Hematopoietic multipotent progenitor cell treated with erythropoietin and hydrocortisone succinate and interleukin-3 and kit ligand, for 6 days (in vitro differentiated cells): ENCODE data around the gene CDH8.
A peak's percentile ranks its signal among the peaks of the same experiment; 100 is the strongest.

Source experiments
- DNase-seq: peaks from one replicate; pipeline ENCODE4 v3.0.0-alpha.2; 2015

CDH8 gene, protein sequence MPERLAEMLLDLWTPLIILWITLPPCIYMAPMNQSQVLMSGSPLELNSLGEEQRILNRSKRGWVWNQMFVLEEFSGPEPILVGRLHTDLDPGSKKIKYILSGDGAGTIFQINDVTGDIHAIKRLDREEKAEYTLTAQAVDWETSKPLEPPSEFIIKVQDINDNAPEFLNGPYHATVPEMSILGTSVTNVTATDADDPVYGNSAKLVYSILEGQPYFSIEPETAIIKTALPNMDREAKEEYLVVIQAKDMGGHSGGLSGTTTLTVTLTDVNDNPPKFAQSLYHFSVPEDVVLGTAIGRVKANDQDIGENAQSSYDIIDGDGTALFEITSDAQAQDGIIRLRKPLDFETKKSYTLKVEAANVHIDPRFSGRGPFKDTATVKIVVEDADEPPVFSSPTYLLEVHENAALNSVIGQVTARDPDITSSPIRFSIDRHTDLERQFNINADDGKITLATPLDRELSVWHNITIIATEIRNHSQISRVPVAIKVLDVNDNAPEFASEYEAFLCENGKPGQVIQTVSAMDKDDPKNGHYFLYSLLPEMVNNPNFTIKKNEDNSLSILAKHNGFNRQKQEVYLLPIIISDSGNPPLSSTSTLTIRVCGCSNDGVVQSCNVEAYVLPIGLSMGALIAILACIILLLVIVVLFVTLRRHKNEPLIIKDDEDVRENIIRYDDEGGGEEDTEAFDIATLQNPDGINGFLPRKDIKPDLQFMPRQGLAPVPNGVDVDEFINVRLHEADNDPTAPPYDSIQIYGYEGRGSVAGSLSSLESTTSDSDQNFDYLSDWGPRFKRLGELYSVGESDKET

DNA sequence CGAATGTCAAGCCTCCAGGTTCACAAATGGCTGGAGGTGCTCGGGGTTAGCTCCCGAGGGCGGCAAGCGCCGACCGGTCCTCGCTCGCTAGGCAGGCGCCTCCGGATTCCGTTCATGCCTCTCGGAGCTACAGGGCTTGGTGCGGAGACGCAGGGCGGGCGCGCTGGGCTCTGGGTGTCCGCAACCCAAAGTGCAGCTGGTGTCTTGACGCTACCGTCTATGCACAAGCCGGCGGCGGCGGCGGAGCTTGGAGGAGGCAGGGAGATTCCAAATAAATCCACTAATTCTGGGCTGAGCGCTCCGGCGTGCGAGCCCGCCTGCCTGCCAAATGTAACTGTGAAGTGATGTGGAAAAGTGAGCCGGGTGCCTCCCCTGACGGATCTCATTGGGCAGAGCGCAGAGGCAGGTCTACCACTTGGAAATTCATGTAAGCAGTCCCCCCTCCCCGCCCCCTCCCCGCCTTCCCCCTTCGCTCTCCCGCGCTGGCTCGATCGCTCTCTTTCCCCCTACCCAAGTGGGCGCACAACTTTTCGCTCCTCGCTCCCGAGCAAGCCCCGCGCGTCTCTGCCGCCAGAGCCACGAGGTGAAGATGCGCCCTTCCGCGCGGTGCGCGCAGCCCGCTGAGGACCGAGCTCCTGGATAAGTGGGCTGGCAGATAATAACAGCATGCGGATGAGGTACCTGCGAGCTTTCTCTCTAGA is at the start of gene CDH8:
TSS of gene CDH8 (minus strand) at position 338 of the 701 bp plus-strand sequence. CDS start 15,035 bp downstream, outside the sequence.
- DNase-seq = no peak

DNA sequence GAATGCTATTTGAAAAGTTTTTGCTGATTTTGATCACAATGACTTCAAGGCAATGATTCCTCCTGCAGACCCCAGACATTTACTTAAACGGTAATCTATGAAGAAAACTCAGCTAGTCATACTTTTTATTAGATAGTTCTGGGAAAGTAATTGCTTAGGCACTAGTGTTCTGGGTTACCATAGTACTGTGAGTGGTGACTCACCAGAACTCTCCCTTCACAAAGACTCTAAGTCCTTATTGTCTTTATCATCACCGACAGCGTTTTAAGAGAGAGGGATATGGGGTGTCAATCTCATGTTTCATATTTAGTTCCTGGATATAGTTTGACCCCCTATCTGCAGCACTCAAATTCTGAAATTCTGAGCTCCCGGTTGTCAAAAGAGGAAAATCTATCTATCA is 43.0 kb upstream of the CDH8 start:
- no peak for DNase-seq

DNA sequence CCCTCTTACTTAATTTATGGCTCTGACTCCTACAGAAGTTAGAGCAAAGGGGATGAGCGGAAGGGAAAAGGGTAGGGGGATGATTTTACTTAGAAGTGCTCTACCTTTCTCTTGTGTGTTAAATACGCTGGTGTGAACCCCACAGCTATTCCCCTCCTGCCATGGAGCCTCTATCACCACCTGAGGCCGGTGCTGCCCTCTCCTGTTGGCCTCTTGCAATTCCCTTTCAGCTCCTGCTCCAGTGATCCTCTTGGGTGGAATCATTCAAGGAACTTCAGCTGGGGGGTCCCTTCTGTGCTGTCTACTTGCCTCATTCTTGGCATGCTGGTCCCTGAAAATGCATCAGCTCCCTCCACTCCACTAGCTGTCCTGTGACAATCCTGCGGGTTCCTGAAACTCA is 41.8 kb upstream of the CDH8 start:
- DNase-seq = peak; percentile 5

DNA sequence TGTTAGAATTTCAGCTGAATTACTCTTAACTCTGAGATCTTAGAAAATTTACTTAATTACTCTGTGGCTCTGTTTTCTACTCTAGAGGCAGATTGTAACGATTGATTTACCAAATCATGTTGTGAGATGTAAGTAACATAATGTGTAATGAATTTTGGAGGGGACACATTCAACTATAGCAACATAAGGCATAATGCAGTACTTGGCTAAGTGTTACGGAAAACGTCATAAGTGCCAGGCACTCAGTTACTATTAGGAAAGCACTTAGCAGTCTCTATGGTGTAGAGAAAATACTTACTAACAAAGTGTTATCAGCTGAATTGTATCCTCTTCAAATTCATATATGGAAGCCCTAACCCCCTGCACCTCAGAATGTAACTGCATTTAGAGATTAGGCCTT is 40.6 kb upstream of the CDH8 start:
- DNase-seq = no peak

DNA sequence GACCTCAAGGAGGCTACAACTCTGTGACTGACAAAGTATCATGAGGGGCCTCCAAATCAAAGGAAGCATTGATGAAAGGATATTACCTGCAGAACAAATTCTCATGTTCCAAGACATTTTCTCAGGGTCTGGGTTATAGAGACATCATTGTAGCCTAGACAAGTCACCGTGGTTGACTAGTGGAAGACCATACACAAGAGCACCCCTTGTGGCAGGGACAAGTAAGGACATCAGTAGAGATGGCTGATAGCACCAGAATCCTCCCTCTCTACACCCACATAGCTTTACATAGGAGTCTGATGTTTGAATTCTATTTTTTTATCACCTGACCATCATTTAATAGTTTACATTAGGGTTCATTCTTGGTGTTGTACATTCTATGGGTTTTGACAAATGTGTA is 32.5 kb upstream of the CDH8 start:
- peak; percentile 51 for DNase-seq

DNA sequence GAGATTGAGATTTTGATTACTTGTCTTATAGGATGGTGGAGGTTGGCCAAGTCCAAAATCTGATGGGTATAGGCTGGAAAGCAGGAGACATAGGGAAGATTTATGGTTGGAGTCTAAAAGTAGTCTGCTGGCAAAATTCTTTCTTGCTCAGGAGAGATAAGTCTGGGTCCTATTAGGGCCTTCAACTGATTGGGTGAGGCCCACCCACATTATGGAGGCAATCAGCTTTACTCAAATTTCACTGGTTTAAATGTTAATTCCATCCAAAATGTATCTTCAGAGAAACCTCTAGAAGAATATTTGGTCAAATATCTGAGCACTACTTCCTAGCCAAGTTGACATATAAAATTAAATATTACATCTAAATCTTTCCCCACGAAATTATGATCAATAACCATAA is 31.7 kb upstream of the CDH8 start:
- DNase-seq = no peak

DNA sequence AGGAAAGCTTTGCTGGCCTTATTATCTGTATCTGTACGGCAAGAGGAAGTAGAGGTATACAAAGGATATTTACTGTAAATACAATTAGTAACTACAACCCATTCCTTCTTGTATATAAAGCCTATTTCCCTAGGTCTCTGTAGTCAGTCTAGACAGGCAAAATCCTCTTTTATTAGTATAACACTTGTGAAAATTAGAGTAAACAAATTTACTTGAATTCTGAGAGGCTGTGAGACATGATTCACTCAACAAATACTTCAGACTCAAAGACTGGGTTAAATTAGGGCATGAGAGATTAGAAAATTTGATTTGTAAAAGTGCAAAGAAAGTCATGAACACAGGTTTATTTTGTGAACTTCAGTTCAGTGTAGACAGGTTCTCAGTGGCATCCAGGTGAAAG is 30.9 kb upstream of the CDH8 start:
- DNase-seq = no peak

DNA sequence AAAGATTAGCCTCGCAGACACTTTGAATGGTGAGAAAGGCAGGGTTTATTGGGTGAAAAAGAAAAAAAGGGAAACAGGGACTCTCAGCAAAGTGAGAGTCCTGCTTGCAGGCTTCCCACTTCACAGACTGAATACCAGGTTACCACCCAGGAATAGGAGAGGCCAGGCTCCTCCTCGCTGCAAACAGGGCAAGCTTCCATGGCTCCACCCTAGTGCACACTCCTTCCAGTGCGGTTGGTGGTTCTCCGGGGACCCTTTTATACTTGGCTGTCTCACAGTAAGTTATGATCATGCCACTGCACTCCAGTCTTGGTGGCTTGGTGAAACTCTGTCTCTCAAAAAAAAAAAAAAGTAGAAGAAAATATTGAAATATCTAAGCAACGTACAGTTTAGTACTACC is 30.5 kb upstream of the CDH8 start:
- DNase-seq = no peak

DNA sequence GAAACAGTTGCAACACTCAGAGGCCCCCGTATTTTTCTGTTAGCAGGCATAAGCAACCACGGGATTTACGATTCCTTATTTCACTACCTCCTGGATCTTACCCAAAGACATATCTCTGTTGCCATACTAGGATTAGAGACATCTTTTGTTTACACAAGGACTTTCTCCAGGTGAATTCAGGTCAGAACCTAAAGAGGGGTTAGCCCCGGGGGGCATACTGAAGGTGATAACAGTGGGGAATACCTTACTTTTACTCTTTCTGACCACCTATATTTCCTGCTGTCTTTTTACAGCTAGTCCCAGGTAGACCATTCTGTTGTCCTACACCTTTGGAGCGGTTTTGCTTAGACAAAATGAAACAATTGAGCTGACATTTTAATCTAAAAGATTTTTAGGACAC is 27.9 kb upstream of the CDH8 start:
- no peak for DNase-seq

DNA sequence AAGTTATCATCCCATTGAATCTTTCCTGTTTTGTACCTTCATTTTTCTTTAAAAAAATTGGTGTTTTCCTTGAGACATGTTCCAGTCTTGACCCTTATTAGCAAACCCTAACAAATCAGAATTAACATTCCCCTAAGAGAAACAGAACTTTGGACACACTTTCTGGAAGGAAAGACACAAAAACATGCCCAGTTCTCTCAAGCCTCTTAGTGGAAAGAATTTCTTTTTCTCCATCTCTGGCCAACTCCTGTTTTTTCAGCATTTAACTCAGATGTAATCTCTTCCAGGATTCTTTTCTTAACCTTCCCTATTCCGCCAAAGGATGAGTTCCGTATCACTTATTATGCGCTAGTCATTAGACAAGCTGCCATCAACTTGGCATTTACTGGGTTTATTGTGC is 23.9 kb upstream of the CDH8 start:
- no peak for DNase-seq

DNA sequence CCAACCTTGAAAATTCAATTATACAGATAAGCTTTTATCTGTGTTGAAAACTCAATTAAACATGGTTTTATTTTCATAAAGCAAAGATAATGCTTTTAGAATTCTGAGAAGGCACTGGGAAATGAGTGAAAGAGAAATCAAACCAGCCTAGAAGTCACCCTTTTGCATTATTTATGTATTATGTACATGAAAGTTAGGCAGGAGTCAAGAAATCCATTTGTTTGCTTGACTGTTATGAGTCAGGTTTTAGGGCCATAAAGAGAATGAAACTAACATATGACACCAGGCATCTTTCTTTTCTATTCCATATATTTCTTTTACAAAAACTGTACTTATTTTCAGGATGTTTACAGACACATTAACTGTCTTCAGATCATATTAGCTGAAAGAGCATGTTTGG is 23.3 kb upstream of the CDH8 start:
- DNase-seq = no peak

DNA sequence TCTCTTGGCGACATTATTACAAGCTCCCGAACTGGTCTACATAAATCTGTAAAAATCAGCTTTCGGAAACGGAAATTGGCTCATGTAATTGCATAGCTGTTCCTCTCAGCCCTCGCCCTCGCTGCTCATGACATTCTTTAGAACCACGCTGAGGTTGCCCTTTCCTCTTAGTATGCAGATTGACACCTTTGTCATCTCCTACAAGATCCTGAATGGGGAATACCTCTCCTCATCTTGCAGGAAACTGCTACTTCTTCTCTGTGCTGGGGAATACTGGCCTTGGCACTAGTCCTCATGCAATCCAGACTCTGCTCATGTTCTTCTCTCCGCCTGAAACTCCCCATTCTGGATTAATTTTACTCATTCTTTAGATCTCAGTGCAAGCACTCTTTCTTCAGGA is 22.2 kb upstream of the CDH8 start:
- no peak for DNase-seq

DNA sequence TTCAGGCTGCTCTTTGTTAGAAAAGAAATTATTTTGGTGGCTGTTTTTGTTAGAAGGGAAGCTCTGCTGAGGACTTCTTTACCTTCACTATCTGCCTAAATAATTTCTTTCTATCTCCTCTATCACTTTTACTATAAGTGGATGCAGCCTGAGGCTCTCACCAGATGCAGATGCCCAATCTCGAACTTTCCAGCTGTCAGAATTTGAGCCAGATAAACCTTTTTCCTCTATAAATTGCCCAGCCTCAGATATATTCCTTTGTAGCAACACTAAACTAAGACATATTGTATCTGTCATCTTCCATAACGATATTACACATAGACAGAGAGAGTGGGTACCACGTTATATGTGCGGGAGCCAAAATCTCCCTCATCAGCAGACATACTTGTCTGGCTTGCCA is 15.7 kb upstream of the CDH8 start:
- DNase-seq = no peak

DNA sequence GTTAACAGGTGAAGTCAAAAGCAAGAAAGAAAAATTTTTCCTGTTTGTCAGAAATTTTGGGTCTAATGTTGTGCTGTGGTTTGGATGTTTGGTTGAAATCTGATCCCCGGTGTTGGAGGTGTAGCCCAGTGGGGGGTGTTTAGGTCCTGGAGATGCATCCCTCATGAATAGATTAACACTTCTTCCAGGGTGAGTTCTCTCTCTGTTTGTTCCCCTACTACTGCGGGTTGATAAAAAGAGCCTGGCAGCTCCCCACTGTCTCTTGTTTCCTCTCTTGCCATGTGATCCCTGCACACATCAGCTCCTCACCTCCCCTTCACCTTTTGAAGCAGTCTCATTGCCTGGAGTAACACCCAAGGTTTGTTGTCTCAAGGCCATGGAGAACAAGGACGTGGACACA is 14.6 kb upstream of the CDH8 start:
- DNase-seq = no peak

DNA sequence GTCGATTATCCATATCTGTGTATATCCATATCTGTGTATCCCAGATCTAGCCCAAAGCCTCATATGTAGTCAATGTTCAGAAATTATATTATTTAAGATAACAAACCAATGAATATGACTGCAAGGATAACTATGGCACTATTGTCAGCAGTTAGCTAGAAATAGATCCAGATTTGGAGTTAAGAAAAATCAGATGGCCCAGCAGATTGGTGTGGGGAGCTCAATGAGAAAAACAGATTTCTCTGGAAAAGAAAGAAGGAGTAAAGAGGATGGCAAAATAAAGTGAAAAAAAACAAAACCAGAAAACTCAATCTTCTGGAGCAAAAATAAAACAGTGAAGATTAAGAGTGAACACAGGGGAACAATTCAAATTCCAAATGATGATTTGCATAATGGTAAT is 10.6 kb upstream of the CDH8 start:
- DNase-seq = no peak

DNA sequence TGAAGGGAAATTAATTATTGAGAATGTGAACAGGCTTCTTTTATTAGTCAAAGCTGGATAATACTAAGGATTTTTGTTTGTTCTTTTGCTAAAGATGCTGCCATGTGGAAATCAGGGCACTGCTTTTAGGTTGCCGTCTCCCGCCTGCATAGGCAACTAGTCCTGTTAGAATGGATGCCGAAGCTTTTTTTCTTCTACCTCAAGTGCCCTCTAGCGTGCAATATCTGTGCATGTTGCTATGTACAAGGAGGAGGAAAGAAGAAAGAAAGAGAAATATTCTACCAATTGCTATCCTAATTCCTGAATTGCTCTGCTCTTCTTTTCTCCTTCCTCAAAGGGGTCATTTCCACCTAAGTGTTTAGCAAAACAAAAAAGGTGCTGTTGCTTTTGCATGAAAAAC is 5.2 kb upstream of the CDH8 start:
- peak; percentile 37 for DNase-seq

DNA sequence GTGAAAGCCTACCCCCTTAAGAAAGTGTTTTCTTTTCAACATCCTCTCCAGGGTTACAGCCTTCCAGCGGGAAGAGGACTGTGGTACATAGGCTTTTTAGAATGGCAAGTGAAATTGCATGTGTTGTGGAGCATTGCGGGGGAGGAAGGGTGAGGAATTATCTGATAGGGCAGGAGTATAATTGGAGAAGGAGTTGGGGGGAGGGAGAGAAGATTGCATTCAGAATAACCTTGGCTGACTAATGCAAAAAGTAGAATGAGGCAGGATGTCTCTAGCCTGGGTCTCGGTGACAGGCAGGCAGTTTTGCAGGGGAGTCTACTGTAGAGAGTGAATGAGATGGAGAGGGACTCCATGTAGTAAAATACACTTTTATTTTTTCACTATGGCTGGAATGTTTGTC is 2.4 kb upstream of the CDH8 start:
- DNase-seq = no peak

DNA sequence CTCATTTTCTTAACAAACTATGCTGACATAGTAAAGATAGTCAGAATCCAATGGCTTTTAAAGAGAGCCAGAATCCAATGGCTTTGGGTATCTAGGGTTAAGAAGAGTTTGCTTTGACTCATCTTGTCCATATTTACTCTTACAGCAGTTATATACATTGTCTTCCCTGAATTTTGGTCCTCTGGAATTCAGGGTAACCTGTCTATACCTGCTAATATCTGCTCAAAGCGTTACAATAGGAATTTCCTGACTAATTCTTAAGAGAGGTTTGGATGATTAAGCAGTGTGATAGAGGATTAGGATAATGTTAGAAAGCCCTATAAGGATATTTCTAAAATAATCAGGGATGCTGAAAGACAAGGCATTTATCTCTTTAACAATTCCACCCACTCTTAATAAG is 2.0 kb upstream of the CDH8 start:
- DNase-seq = no peak

DNA sequence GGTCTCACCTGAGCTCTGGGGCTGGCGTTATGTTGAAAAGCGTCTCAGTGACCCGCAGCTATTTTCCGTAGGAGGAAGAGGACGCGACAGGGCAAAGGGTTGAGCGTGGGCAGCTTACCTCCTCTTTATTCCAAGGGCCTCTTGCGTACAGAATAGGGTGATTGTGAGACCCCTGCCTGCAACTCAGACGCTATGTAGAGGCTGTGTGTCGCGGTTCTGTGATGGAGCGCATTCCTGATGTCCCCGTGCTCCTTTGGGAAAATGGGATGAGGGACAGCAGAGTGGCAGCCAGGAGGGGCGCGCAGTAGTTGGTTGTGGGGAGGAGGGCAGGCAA is 531 bp upstream of the CDH8 start:
- no peak for DNase-seq

DNA sequence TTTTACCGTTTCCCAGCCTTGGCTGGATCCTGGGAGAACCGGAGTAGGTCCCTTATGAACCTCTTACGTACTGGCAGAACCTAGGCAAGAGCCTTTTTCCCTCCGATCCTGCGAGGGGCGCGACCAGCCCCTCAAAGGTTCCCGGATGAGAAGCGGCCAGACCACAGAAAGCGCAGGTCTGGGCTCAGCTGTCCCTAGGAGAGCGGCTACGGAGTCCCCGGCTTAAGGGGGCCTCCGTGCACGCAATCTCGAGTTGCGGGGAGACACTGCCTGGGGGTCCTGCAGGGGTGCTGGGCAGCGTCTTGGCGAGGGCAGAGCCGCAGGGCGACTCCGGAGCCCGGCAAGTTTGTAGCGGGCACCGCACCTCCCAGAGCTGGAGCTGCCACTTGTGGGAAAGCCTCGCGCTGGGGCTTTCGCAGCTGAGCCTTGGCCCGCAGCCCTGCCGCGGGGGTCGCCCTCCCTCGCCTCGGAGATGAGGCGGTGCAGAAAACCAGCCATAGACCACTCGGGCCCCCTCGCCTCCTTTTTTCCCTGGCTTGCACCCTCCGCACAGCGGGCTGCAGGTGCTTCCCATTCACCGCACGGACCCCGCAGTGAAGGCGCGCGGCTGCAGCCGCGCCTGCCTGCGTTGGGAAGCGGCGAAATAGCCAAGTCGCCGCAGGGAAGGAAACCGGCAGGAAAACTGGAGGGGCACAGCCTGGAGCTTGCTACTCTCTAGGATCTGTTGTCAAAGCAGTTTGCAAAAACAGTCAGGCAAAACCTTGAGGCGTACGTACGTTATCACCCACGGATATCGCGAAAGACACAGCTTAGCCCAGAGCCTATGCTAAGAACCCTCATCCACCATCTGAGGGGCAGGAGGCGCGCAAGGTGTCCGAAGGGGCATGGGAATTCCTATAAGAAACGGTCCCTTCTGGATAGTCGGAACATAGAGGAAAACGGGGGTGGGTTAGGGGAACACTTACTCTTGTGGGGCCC is 834 bp downstream of the CDH8 start:
- no peak for DNase-seq

DNA sequence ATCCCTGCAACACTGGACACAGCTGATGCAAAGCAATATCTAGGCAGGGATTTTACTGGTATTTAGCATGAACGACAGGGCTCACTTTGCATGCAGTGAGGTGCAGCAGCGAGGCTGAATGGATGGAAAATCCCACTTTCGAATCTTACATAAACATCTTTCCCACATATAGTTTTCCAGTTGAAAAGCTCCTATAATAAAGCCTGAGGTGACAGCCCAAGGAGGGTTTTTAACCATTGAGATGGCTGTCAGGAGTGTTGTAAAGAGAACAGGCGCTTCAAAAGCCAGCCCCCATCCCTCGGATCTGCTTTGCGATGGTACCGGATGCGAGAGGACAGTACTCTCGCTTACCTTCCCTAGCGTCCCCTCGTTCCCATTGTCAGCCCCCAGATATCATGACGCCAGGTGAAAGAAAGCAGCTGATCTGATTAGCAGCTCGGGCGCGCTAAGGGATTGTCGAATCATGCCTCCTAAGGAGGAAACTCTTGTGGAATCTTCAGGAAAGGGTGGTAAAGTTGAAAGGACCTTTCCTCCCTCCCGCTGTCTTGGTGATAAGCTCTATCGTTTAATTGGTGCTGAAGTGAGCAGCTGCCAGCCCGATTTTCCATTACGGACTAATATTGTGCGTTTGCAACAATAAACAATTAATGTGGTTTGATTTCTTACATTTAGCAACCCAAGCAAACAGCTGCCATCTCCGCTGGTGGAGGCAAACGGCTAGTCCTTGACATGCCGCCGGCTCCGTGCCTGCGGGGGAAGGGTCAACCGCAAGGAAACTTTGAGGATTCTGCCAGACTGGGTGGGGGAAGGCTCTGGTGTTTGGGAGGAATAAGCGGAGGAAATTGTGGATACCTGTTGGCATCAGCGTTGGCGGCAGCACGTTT is 1.8 kb downstream of the CDH8 start:
- DNase-seq = no peak

DNA sequence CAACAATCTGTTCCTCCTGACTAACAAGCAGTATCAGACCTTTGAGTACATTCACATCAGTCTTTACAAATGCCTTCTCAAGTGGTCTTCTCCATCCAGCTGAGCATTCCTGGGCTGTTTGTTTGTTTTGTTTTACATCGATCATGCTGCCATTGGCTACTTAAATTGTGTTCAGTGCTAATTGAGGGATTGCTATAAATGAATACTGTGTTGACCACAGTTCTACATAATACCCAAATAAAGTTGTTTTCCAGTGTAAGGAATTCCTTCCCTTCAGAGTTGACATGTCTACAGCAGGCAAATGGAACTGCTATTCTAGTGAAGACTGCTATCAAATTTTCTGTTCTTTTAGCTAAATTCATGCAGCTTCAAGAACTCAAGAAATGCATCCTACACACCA is 3.2 kb downstream of the CDH8 start:
- no peak for DNase-seq
